Measurements from ENCODE around the gene PIAS1. TPM values are rescaled to one million over a fixed set of nuclear protein-coding genes. Genes with fewer than 3 reads are reported as not detected.
"Not testable (repeated sequence)": the region's sequence is repeated elsewhere in the genome, so short reads cannot be mapped to it uniquely, and the experiment has no call there.

Gene PIAS1
- total RNA-seq, 1 donor from 2014 or later: 16.6 TPM

GRCh38 chr15:68183616-68184315 is 129.7 kb downstream of the PIAS1 start:
- no peak for DNase-seq (ENCODE audit: low read depth)

GRCh38 chr15:68184616-68185480 is 130.7 kb downstream of the PIAS1 start:
- no peak for DNase-seq (ENCODE audit: low read depth)

- DNase-seq (ENCODE audit: low read depth): no peak
Observed at GRCh38 chr15:68186671-68187397, 132.7 kb downstream of the PIAS1 start.

DNA sequence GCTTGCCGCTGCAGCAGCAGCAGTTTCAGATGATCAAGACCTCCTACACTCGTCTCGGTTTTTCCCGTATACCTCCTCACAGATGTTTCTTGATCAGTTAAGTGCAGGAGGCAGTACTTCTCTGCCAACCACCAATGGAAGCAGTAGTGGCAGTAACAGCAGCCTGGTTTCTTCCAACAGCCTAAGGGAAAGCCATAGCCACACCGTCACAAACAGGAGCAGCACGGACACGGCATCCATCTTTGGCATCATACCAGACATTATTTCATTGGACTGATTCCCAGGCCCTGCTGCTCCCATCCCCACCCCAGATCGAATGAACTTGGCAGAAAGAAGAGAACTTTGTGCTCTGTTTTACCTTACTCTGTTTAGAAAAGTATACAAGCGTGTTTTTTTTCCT is 133.4 kb downstream of the PIAS1 start:
- no peak for DNase-seq (ENCODE audit: low read depth)

DNA sequence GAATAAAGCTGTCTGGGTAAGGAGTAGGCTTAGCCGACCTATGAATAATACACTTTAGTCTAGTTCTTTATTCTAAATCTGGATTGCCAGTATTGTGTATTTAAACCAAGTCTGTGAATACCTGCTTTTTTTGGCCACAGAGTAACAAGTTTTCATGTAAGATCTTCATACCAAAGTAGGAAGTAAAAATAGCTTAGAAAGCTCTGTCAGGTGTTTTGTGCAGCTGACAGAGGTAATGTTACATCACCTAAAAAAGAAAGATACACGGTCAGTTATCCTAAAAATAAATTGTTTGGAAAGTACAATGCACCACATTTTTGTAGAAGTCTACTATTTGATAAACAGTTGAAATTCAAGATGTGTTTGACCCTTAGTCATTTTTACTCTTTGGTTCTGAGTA is 134.5 kb downstream of the PIAS1 start:
- DNase-seq (ENCODE audit: low read depth): no peak

DNA sequence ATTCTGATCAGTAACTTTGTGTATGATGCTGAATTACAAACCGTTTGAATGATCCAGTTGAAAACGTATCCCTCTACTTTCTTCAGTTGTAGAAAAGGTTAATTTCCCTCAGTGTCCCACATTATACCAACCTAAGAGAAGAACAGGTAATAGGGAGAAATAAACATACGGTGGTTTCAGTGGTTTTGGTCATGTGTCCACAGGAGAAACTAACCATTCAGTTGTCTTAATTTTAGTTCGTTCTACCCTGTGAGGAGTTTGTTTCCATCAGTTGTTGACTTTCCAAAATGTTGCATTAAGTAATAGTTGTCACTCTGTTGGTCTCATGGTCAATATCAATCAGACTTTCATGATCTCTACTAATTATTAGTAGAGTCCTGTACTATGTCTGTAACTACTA is 135.9 kb downstream of the PIAS1 start:
- DNase-seq (ENCODE audit: low read depth): no peak

DNA sequence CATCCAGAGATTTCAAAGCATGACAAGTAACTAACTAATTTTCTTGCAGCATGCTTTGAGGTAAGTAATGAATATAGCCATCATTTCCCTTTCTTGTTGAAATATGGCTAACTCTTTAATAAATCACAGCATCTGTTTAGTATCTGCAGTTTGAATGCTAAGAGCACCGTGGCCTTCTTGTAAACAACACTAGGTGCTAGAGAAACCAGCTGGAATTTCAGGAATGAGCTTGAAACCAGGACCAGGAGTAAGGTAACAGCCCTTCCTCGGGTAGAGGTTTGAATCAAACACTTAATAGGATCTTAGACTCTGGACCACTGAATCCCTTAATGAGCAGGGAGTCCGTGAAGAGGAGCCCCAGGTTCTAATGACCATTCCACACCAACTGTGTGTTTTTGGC is 137.4 kb downstream of the PIAS1 start:
- no peak for DNase-seq (ENCODE audit: low read depth)

DNA sequence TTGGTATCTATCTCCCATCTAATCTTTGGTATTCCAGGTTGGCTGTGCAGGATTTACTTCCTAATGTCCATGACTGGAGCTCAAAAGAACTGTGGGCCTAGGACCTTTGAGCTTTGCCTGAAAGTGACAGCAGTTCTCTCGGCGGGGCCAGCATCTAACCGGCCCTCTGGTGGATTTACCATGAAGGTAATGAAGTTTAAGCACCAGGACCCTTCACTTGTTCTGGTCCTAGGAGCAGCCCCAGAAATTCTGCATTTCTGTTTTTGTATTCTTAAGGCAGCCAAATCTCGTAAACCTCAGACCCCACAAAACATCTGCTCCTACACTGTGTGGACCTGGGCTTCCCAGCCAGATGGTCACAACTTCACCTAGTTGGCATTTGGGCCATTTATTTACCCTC is 138.0 kb downstream of the PIAS1 start:
- DNase-seq (ENCODE audit: low read depth): no peak

- no peak for DNase-seq (ENCODE audit: low read depth)
Observed at GRCh38 chr15:68192804-68193486, 138.8 kb downstream of the PIAS1 start.

DNA sequence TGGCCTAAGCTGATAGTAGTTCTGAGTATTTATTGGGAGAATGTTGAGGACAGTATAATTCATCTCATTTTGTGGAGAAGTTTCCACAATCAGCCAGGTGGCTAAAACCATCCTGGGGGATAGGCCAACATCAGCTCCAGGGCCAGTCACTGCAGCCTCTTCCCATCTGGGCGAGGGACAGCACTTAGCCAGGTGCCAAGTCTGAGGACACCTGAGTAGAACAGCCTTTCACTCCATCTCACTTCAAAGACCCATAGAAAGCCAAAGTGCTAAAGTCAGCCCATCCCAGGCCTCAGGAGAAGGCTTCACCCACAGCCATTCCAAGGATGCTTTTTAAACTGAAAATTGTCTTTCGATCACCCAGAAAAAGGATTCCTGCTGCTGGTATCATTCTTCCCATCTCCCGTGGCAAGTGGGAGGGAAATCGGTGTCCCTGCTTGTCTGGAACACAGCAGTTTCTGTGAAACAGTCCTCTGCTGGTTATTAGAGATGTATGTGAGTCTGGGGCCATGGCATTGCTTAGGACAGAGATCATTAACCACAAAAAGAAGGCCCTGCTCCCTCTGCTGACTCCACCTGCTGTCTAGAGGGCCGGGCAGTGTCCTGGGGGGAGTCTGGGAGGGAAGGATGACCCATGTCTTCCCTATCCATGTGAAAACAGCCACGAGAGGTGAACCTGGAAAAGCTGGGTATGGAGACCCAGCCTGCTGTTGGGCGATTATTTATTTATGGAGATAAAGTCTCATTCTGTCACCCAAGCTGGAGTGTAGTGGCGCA is 141.4 kb downstream of the PIAS1 start:
- no peak for DNase-seq (ENCODE audit: low read depth)

DNA sequence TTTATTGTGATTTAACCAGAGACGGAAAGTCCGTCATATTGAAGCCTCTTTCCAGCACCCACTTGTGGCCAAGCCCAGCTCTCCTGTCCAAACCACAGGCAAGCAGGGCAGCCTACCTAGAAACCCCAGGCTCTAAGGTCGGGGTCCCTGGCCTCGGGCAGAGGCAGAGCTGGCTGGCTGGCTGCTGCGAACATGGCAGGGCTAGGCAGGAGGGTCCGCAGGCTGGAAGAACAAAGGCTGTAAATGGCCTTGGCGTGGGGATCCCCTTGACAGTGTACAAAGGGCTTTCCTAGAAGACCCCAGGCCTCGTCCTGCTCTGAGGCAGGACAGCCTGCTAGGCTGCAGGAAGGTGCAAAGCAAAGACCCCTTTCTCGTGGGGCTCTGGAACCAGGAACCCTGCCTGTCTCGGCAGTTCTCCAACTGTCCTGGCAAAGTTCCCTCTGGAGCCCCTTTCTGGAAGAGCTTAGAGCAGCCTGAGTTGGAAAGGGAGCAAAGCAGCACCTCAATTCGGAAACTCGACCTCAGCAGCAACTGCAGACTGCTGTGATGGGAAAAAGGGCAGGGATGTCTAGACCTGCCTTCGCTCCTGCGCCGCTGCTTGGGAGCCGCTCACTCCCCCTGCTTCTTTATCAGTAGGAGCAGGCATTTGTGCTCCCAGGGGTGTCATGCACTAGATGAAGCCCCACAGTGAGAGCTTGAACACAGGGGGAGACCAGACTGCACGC is 142.5 kb downstream of the PIAS1 start:
- DNase-seq (ENCODE audit: low read depth): no peak

- no peak for DNase-seq (ENCODE audit: low read depth)
Observed at GRCh38 chr15:68197170-68197492, 143.0 kb downstream of the PIAS1 start.

DNA sequence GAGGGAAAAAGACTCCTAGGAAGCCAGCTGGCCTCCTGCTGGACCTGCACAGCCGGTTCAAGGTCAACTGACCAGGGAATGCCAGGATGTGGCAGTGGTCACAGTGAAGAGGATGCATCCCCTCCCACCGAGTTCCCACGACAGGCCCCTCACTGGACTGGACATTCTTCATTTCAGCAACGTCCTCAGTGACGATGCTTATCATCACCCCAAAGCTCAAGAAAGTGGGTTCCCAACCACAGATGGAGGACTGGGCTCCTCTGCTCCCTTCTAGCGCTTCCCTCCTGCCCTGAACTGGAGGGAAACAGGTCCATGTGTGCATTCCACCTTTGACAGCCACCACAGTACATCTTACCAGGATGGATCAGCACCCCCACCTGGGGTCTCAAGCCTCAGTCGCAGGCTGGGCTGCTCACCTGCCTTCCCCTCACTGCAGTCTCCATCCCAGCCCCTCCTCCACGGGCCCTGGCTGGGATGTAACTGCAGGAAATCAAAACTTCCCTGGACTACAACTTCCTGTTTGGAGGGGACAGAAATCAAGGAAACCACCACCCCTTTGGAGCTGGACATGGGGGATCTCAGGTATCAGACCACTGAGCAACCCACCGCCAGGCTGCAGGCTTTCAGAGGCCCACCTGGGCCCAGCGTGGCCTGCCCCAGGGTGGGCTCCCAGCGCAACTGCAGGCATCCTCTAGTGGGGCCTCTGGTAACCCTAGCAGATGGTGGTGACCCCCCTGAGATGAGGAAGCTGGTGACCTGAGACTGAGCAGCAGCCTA is 143.7 kb downstream of the PIAS1 start:
- no peak for DNase-seq (ENCODE audit: low read depth)

- no peak for DNase-seq (ENCODE audit: low read depth)
Observed at GRCh38 chr15:68199340-68199739, 145.2 kb downstream of the PIAS1 start.

- DNase-seq (ENCODE audit: low read depth): no peak
Observed at GRCh38 chr15:68200016-68200861, 146.1 kb downstream of the PIAS1 start.

- no peak for DNase-seq (ENCODE audit: low read depth)
Observed at GRCh38 chr15:68201153-68201878, 147.2 kb downstream of the PIAS1 start.

DNA sequence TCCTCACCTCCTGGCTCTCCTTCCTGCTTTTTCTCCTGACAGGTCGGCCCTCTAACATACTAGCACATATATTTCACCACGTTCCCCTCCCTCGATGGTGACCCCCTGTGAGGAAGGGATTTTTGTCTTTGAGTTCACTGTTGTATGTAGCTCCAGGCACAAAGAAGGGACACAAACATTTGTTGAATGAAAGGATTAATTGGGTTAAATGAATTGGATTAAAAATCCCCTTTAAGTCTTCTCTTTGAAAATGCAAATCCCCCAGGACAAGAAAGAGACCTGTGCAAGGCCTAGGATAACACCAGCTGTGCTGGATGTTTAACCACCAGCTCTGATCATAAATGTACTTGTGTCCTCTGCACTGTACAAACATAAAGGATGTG is 147.8 kb downstream of the PIAS1 start:
- no peak for DNase-seq (ENCODE audit: low read depth)

DNA sequence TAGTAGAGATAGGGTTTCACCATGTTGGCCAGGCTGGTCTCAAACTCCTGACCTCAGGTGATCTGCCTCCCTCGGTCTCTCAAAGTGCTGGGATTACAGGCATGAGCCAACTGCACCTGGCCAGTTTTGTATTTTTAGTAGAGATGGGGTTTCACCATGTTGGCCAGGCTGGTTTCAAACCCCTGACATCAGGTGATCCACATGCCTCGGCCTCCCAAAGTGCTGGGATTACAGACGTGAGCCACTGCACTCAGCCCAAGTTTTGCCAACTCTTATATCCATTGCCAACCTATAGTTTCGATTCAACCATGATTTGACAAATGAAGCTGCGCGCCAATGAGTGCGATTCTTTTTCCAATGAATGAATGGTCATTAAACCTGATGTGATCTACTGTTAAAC is 148.9 kb downstream of the PIAS1 start:
- DNase-seq (ENCODE audit: low read depth): not testable (repeated sequence)

Measured in renal cortical epithelial cell (primary cell).